NCI-H510A (cell line): ENCODE measurements around the gene BCAP29.
"Not testable (repeated sequence)": the region's sequence is repeated elsewhere in the genome, so short reads cannot be mapped to it uniquely, and the experiment has no call there.

ENCODE experiments used
- DNase-seq: peaks from one replicate; lab custom pipeline; 2025; lab: John Stamatoyannopoulos, UW

BCAP29 gene, protein sequence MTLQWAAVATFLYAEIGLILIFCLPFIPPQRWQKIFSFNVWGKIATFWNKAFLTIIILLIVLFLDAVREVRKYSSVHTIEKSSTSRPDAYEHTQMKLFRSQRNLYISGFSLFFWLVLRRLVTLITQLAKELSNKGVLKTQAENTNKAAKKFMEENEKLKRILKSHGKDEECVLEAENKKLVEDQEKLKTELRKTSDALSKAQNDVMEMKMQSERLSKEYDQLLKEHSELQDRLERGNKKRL

GRCh38 chr7:107579885-107580715 is at the start of gene BCAP29:
TSS of gene BCAP29 (plus strand) at chr7:107580246. CDS start at chr7:107580773, 527 bp downstream.
- DNase-seq, result peak; percentile 23

DNA sequence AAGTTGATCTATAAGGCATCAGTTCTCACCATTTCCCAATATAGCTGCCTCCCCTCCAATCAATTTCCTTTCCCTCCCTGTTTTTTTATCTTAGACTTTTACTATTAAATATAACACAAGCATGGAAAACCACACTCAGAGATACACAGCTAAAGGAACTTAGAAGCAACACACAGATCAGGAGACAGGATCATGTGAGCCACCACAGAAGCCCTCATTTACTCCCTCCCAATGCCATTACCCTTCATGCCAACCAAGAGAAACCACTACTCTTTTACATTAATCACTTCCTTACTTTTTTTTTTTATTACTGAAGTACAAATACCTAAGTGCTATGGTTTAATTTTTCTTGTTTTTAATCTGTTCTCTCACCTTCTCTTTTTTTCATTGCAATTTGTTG is 49.3 kb upstream of the BCAP29 start:
- DNase-seq, result no peak

DNA sequence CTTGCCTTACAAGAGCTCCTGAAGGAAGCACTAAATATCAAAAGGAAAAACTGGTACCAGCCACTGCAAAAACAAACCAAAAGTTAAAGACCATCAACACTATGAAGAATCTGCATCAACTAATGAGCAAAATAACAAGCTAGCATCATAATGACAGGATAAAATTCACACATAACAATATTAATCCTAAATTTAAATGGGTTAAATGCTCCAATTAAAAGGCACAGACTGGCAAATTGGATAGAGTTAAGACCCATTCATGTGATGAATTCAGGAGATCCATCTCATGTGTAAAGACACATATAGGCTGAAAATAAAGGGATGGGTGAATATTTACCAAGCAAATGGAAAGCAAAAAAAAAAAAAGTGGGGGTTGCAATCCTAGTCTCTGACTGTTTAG is 45.9 kb upstream of the BCAP29 start:
- no peak for DNase-seq

DNA sequence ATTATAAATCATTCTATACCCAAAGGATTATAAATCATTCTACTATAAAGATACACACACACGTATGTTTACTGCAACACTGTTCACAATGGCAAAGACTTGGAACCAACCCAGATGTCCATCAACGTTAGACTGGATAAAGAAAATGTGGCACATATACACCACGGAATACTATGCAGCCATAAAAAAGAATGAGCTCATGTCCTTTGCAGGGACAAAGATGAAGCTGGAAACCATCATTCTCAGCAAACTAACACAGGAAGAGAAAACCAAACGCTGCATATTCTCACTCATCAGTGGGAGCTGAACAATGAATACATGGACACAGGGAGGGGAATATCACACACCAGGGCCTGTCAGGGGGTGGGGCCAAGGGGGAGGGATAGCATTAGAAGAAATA is 42.8 kb upstream of the BCAP29 start:
- DNase-seq, result not testable (repeated sequence)

- peak; percentile 74 for DNase-seq
Observed at GRCh38 chr7:107538001-107538400, 42.0 kb upstream of the BCAP29 start.

GRCh38 chr7:107543338-107543993 is 36.6 kb upstream of the BCAP29 start:
- DNase-seq, result no peak

- no peak for DNase-seq
Observed at GRCh38 chr7:107544848-107545591, 35.0 kb upstream of the BCAP29 start.

- no peak for DNase-seq
Observed at GRCh38 chr7:107551936-107552335, 28.1 kb upstream of the BCAP29 start.

DNA sequence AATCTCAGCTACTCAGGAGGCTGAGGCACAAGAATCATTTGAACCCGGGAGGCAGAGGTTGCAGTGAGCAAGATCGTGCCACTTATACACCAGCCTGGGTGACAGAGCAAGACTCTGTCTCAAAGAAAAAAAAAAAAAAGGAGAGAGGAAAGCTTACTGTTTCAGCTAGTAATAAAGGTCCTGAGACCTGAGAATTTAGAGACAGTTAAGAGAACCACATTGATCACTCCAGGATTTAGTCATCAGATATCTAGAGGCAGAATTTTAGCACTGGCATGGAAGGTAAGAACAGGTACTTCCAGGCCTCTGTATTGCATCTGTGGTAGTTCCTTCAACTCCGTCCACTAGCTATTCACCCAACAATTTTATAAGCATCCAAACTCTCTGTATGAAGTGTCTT is 24.2 kb upstream of the BCAP29 start:
- DNase-seq, result no peak

GRCh38 chr7:107559864-107560263 is 20.2 kb upstream of the BCAP29 start:
- DNase-seq, result no peak

- DNase-seq, result no peak
Observed at GRCh38 chr7:107560898-107561516, 19.0 kb upstream of the BCAP29 start.

DNA sequence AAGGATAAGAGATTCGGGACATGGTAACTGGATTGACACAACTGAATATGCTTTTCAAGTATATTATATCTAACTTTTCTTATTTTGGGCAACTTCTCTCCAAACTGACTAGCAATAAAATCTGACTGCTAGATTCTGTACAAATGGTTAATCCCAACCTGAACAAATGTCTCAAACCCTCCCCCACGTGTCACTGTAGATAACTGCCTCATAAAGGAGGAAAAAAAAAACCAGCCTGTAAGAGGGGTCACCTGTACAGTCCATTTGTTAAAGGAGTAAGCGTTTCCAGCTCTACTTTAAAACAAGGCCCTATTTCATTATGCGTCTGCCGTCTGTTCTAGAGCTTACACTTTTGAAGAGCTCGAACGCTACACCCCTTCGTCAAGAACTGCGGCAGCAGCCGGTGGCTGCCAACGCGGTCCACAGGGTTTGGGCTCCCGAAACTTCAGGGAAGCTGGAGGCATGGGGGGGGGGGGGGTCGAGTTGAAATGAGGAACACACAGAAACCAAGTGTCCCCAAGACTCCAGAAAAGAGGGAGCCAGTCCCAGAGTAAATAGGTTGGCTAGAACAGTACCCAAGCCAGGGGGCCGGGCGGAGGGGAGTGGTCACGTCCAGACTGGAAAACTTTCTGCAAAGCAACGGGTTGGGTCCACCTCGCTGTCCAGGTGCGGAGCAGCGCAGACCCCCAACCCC is 16.8 kb upstream of the BCAP29 start:
- peak; percentile 26 for DNase-seq

DNA sequence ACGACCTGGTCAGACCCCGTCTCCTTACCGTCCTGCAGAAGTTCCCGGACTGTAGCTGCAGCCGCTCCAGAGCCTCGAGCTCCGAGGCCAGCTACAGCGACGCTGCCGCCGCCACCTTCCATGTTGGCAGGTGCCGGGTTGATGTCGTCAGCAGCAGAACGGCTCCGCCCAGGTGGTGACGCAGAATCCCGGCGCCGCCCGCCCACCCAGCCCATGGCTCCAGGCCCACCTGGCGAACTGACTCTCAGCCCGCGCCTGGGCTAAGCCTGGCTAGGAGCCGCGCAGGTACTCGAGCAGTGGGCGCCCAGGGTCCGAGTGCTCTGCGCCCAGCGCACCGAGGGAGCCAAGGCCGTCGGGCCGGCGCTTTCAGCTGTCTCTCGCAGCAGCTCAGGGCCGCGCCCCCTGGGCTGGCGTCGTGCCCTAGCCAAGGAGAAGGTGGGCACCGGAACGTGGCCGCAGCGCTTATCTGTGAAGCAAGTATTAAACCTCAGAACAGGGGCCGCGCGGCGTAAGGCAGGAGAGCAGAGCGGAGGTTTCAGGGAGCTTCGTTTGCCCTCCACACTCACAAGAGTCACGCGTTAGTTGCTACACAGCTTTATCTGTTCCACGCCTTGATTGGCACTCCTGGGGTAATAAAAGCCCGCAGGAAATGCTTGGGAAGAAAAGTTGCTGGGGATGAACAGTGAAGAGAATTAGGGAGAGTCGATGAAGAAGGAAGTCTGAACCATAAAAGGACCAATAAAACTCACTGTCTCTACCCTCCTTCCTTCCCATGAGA is 16.1 kb upstream of the BCAP29 start, which contains the start of the genes COG5 and DUS4L:
Gene COG5, minus strand, starts transcription at position 146 of the 778 bp plus-strand sequence. Its CDS starts 24 bp downstream, at position 122.
Gene DUS4L, plus strand, starts transcription at position 197 of the 778 bp plus-strand sequence. CDS start 3,100 bp downstream, outside the sequence.
- DNase-seq, result peak; percentile 61

- no peak for DNase-seq
Observed at GRCh38 chr7:107564553-107565298, 15.3 kb upstream of the BCAP29 start.

DNA sequence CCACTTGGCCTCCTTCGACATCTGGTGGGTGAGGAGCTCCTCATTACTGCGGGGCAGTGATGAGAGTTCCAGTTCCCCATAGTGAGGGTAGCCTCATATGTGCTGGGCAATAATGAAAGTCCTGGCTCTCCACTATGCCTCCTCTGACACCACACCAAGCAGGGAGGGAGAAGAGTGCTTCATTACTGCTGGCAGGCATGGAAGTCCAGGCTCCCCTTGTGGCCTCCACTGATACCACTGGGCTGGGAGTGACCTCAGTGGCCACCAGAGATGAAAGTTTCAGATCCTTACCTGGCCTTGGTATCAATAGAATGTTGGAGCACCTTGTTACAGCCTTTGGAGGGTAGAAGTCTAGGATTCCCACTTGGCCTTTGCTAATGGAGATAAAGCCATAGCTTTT is 9.7 kb upstream of the BCAP29 start:
- DNase-seq, result no peak

- DNase-seq, result no peak
Observed at GRCh38 chr7:107573537-107573936, 6.5 kb upstream of the BCAP29 start.

GRCh38 chr7:107579554-107579884 is 527 bp upstream of the BCAP29 start:
- no peak for DNase-seq

DNA sequence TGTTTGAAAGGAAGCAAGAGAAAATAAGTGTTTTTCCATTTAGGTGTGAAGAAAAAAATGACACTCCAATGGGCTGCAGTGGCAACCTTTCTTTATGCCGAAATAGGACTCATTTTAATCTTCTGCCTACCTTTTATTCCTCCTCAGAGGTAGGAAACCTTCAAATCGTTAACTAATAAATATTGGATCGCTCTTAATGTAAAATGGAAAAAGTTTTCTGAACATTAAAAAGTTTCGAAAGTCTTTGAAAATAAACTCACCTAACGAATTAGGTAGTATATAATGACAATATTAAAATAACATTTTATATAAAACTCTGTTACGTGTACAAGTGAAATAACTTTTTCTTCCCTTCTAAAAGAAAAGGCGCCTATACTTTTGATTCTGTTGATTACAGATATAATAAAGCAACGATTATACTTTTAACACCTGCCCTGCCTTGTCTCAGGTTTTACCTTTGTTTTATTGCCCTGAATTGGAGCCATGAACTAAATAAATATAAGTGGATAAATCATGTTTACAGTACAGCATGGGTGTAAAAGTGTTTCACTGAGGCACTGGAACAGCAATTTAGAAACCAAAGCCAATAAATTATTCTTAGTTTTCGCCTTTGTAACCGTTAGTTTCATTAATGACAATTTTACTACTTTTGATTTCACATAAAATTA is 804 bp downstream of the BCAP29 start:
- DNase-seq, result no peak
